H9 (cell line): ENCODE data around the gene DGKG. TPM values are rescaled to one million over a fixed set of nuclear protein-coding genes. Genes with fewer than 3 reads are reported as not detected.

ENCODE experiments used
- DNase-seq: peaks from one replicate; pipeline ENCODE4 v3.0.0-alpha.2; 2017
- H2AFZ ChIP-seq: one replicate; pipeline ENCODE4 v1.6.1; 2013; ENCODE audit warnings: mild to moderate bottlenecking, low read length, control low read depth, moderate library complexity
- H2AK5ac ChIP-seq: 2 replicates; pipeline ENCODE4 v1.6.1; 2013; ENCODE audit warnings: low read length, control low read depth, mixed read lengths; ENCODE audit not compliant: insufficient read length
- H2BK120ac ChIP-seq: one replicate; pipeline ENCODE4 v1.6.1; 2013; ENCODE audit warnings: low read depth, mild to moderate bottlenecking, low read length, control low read depth, inconsistent platforms; ENCODE audit not compliant: poor library complexity, severe bottlenecking
- H2BK12ac ChIP-seq: 2 replicates; pipeline ENCODE4 v1.6.1; 2013; ENCODE audit warnings: low read length, control low read depth, mixed read lengths, low read depth; ENCODE audit not compliant: insufficient read length
- H2BK15ac ChIP-seq: 2 replicates; pipeline ENCODE4 v1.6.1; 2013; ENCODE audit warnings: low read depth, low read length, control low read depth
- H2BK20ac ChIP-seq: one replicate; pipeline ENCODE4 v1.6.1; 2013; ENCODE audit warnings: low read depth, mild to moderate bottlenecking, low read length, control low read depth, inconsistent platforms; ENCODE audit not compliant: poor library complexity, severe bottlenecking
- H2BK5ac ChIP-seq: 2 replicates; pipeline ENCODE4 v1.6.1; 2013; ENCODE audit warnings: low read length, control low read depth, mixed read lengths; ENCODE audit not compliant: insufficient read length
- H3K14ac ChIP-seq: 2 replicates; pipeline ENCODE4 v1.6.1; 2013; ENCODE audit warnings: low read length, control low read depth; ENCODE audit not compliant: insufficient read depth
- H3K18ac ChIP-seq: 2 replicates; pipeline ENCODE4 v1.6.1; 2013; ENCODE audit warnings: low read depth, mild to moderate bottlenecking, mixed read lengths, low read length, control low read depth; ENCODE audit not compliant: insufficient read length
- H3K23ac ChIP-seq: 2 replicates; pipeline ENCODE4 v1.6.1; 2013; ENCODE audit warnings: low read length, control low read depth, mixed read lengths, low read depth; ENCODE audit not compliant: insufficient read length
- H3K23me2 ChIP-seq: 2 replicates; pipeline ENCODE4 v1.6.1; 2013; ENCODE audit warnings: low read depth, mild to moderate bottlenecking, mixed read lengths, low read length, control low read depth; ENCODE audit not compliant: insufficient read length, poor library complexity, severe bottlenecking
- H3K27ac ChIP-seq: 2 replicates; pipeline ENCODE4 v1.5.1; 2013; ENCODE audit warnings: low read length, control low read depth, mixed read lengths, low read depth; ENCODE audit not compliant: insufficient read length
- H3K27me3 ChIP-seq: 2 replicates; pipeline ENCODE4 v1.6.1; 2013; ENCODE audit warnings: low read length, control low read depth, inconsistent platforms; ENCODE audit not compliant: insufficient read depth
- H3K4ac ChIP-seq: 2 replicates; pipeline ENCODE4 v1.6.1; 2013; ENCODE audit warnings: low read depth, mild to moderate bottlenecking, control low read depth, inconsistent platforms, low read length, moderate library complexity
- H3K4me1 ChIP-seq: 2 replicates; pipeline ENCODE4 v1.6.1; 2013; ENCODE audit warnings: low read length, control low read depth, inconsistent platforms; ENCODE audit not compliant: insufficient read depth
- H3K4me2 ChIP-seq: 2 replicates; pipeline ENCODE4 v1.6.1; 2013; ENCODE audit warnings: low read length, control low read depth, mixed read lengths; ENCODE audit not compliant: insufficient read length, insufficient read depth
- H3K56ac ChIP-seq: 2 replicates; pipeline ENCODE4 v1.6.1; 2013; ENCODE audit warnings: low read depth, mild to moderate bottlenecking, mixed read lengths, low read length, control low read depth; ENCODE audit not compliant: insufficient read length
- H3K79me1 ChIP-seq: 2 replicates; pipeline ENCODE4 v1.6.1; 2013; ENCODE audit warnings: low read depth, mild to moderate bottlenecking, moderate library complexity, low read length, control low read depth, inconsistent platforms; ENCODE audit not compliant: insufficient read depth, poor library complexity, severe bottlenecking
- H3K79me2 ChIP-seq: 2 replicates; pipeline ENCODE4 v1.6.1; 2013; ENCODE audit warnings: low read length, control low read depth, inconsistent platforms; ENCODE audit not compliant: insufficient read depth
- H3K9ac ChIP-seq: 2 replicates; pipeline ENCODE4 v1.6.1; 2013; ENCODE audit warnings: low read length, control low read depth, mixed read lengths; ENCODE audit not compliant: insufficient read length; ENCODE audit errors: extremely low read depth
- H3K9me3 ChIP-seq: one replicate; pipeline ENCODE4 v1.6.1; 2013; ENCODE audit warnings: low read depth, low read length, inconsistent platforms; ENCODE audit not compliant: control insufficient read depth
- H3T11ph ChIP-seq: one replicate; pipeline ENCODE4 v1.6.1; 2013; ENCODE audit warnings: mild to moderate bottlenecking, low read length, control low read depth, inconsistent platforms
- H4K20me1 ChIP-seq: one replicate; pipeline ENCODE4 v1.6.1; 2013; ENCODE audit not compliant: control insufficient read depth, insufficient read length, insufficient read depth
- H4K5ac ChIP-seq: 2 replicates; pipeline ENCODE4 v1.6.1; 2013; ENCODE audit warnings: low read depth, mild to moderate bottlenecking, mixed read lengths, low read length, control low read depth; ENCODE audit not compliant: insufficient read length
- H4K8ac ChIP-seq: replicated peaks from 2 replicates; pipeline ENCODE4 v1.6.1; 2013; ENCODE audit warnings: low read length, control low read depth, mixed read lengths, low read depth; ENCODE audit not compliant: insufficient read length
- H4K91ac ChIP-seq: 2 replicates; pipeline ENCODE4 v1.6.1; 2013; ENCODE audit warnings: low read depth, mild to moderate bottlenecking, moderate library complexity, mixed read lengths, low read length, control low read depth; ENCODE audit not compliant: insufficient read length
- H3K27ac Mint-ChIP-seq, 3 experiments: 2 replicates in 2 of 3; 3 replicates in 1 of 3; pipeline ENCODE4 v1.8.0; 2020 to 2021; ENCODE audit warnings: mixed read lengths in 3 of 3, mild to moderate bottlenecking in 1 of 3, moderate library complexity in 1 of 3
- H3K27me3 Mint-ChIP-seq: 2 replicates; pipeline ENCODE4 v1.8.0; 2021; ENCODE audit warnings: low read depth, mild to moderate bottlenecking, moderate library complexity, mixed read lengths
- H3K36me3 Mint-ChIP-seq, 3 experiments: 2 replicates in 2 of 3; 3 replicates in 1 of 3; pipeline ENCODE4 v1.8.0; 2020 to 2021; ENCODE audit warnings: low read depth in 3 of 3, mixed read lengths in 3 of 3; ENCODE audit not compliant: insufficient read depth in 1 of 3
- H3K4me1 Mint-ChIP-seq, 2 experiments: 2 replicates each; pipeline ENCODE4 v1.8.0; 2020; ENCODE audit warnings: mixed read lengths in 2 of 2
- H3K4me3 Mint-ChIP-seq, 2 experiments: 2 replicates in 1 of 2; 3 replicates in 1 of 2; pipeline ENCODE4 v1.8.0; 2020 to 2021; ENCODE audit warnings: mild to moderate bottlenecking in 2 of 2, mixed read lengths in 2 of 2, moderate library complexity in 1 of 2
- H3K9me3 Mint-ChIP-seq, 2 experiments: 2 replicates in 1 of 2; 3 replicates in 1 of 2; pipeline ENCODE4 v1.8.0; 2020; ENCODE audit warnings: mild to moderate bottlenecking in 2 of 2, mixed read lengths in 2 of 2, moderate library complexity in 1 of 2
- WGBS: extraction: QIAGEN DNeasy Blood & Tissue Kit; methylation state at CpG from one replicate; pipeline ENCODE4 v1.1.7; 2013; ENCODE audit warnings: missing lambda C conversion rate, low lambda C conversion rate, mixed read lengths; ENCODE audit not compliant: insufficient read length; ENCODE audit errors: extremely low coverage; 5-methylcytosine and 5-hydroxymethylcytosine counted together
- total RNA-seq: library from RNA; stranded (reverse); gene quantifications from 2 replicates; pipeline ENCODE4 v1.2.1, GENCODE V29; 2021
- TF ChIP-seq, protein P1 (sequence below): fragments of 200-600 bp; sonication (generic); conservative IDR thresholded peaks from 3 replicates; pipeline ENCODE4 v1.8.0; 2021; ENCODE audit warnings: antibody characterized with exemption, mild to moderate bottlenecking

DGKG gene
- total RNA-seq, 1 experiment from 2014 or later = not detected

GRCh38 chr3:186129206-186129605 is 232.8 kb downstream of the DGKG start:
- Histone ChIP-seq H4K91ac (no peak overlapping the region), H3K23ac (no peak overlapping the region), H3K27ac (no peak overlapping the region), H2BK20ac (no peak overlapping the region), H4K20me1 (no peaks in the 10 kb centered on the region), H3K4ac (no peak overlapping the region), H3K4me1 (peaks cover 3% of the 10 kb centered on the region; the same call in 1 of the 2 replicates), H3K4me2 (no peak overlapping the region), H3K79me2 (no peaks in the 10 kb centered on the region), H2AK5ac (no peak overlapping the region), H3K27me3 (peaks cover 4% of the 10 kb centered on the region), H2BK5ac (no peak overlapping the region), H3K56ac (no peak overlapping the region), H3K79me1 (no peaks in the 10 kb centered on the region), H3T11ph (no peak overlapping the region), H4K5ac (no peak overlapping the region), H2BK15ac (no peak overlapping the region), H2AFZ (no peak overlapping the region), H3K18ac (no peak overlapping the region), H2BK120ac (no peak overlapping the region), H3K9me3 (no peaks in the 10 kb centered on the region), H4K8ac (no peak overlapping the region), H2BK12ac (no peak overlapping the region), H3K23me2 (no peaks in the 10 kb centered on the region), H3K14ac (no peak overlapping the region), H3K9ac (no peak overlapping the region)
- H3K27ac Mint-ChIP-seq = no peak overlapping the region
- H3K27me3 Mint-ChIP-seq = peaks cover 81% of the 10 kb centered on the region
- H3K9me3 Mint-ChIP-seq = no peaks in the 10 kb centered on the region
- peaks cover 21 to 29% of the 10 kb centered on the region in 2 experiments for H3K4me1 Mint-ChIP-seq
- no CpG with 5 or more reads among the region's 4 CpGs for WGBS
- TF ChIP-seq, protein P1, sequence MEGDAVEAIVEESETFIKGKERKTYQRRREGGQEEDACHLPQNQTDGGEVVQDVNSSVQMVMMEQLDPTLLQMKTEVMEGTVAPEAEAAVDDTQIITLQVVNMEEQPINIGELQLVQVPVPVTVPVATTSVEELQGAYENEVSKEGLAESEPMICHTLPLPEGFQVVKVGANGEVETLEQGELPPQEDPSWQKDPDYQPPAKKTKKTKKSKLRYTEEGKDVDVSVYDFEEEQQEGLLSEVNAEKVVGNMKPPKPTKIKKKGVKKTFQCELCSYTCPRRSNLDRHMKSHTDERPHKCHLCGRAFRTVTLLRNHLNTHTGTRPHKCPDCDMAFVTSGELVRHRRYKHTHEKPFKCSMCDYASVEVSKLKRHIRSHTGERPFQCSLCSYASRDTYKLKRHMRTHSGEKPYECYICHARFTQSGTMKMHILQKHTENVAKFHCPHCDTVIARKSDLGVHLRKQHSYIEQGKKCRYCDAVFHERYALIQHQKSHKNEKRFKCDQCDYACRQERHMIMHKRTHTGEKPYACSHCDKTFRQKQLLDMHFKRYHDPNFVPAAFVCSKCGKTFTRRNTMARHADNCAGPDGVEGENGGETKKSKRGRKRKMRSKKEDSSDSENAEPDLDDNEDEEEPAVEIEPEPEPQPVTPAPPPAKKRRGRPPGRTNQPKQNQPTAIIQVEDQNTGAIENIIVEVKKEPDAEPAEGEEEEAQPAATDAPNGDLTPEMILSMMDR = no peak
- no peak for DNase-seq
- H3K4me3 Mint-ChIP-seq = no peak overlapping the region
- H3K36me3 Mint-ChIP-seq = no peaks in the 10 kb centered on the region; a peak in 2 of 7 replicates
